ENCODE results near the gene SORCS2.

Gene SORCS2

GRCh38 chr4:7389719-7390118 is 197.4 kb downstream of the SORCS2 start:
- Histone ChIP-seq H3K36me3 (ENCODE audit: control insufficient read depth in 2 of 2, insufficient read depth in 1 of 2, low read length in 2 of 2) (no peaks in the 10 kb centered on the region), H3K4me1 (ENCODE audit: control insufficient read depth, insufficient read depth, low read length) (no peaks in the 10 kb centered on the region), H3K4me3 (ENCODE audit: low read depth, low read length) (no peak overlapping the region), H3K9me3 (ENCODE audit: control insufficient read depth, insufficient read depth, low read depth, low read length) (no peaks in the 10 kb centered on the region), H3K27ac (ENCODE audit: extremely low read depth, low read depth, low read length) (no peak overlapping the region)
- ChIA-PET CTCF (no interaction called here), POLR2A (no interaction called here)
- no peak for TF ChIP-seq ZNF747 (tag by site-specific recombination; IDR thresholded peaks at IDR 0.05)
- TF ChIP-seq HOXD13 (CRISPR knock-in tag; IDR thresholded peaks at IDR 0.05; ENCODE audit: borderline replicate concordance): no peak
- TF ChIP-seq ZNF48 (tag by site-specific recombination; IDR thresholded peaks at IDR 0.05): no peak
- TF ChIP-seq ZSCAN23 (tag by site-specific recombination; IDR thresholded peaks at IDR 0.05): no peak
- TF ChIP-seq ZBTB17 (tag by site-specific recombination; IDR thresholded peaks at IDR 0.05): no peak
- no peak for TF ChIP-seq SCRT2 (tag by site-specific recombination; IDR thresholded peaks at IDR 0.05)
- TF ChIP-seq SALL2 (tag by site-specific recombination; IDR thresholded peaks at IDR 0.05; ENCODE audit: borderline replicate concordance): no peak
- TF ChIP-seq ZNF701 (tag by site-specific recombination; IDR thresholded peaks at IDR 0.05): no peak
- TF ChIP-seq ZNF449 (tag by site-specific recombination; IDR thresholded peaks at IDR 0.05): no peak
- no peak for TF ChIP-seq ZNF24 (tag by site-specific recombination; IDR thresholded peaks at IDR 0.05)
- no peak for TF ChIP-seq KLF10 (tag by site-specific recombination; IDR thresholded peaks at IDR 0.05)
- no peak for TF ChIP-seq ZNF112 (tag by site-specific recombination; IDR thresholded peaks at IDR 0.05)
- no peak for TF ChIP-seq ZNF362 (tag by site-specific recombination; IDR thresholded peaks at IDR 0.05)

GRCh38 chr4:7390336-7390735 is 198.0 kb downstream of the SORCS2 start:
- Histone ChIP-seq H3K4me3 (ENCODE audit: low read depth, low read length) (no peak overlapping the region), H3K36me3 (ENCODE audit: control insufficient read depth in 2 of 2, insufficient read depth in 1 of 2, low read length in 2 of 2) (no peaks in the 10 kb centered on the region), H3K4me1 (ENCODE audit: control insufficient read depth, insufficient read depth, low read length) (no peaks in the 10 kb centered on the region), H3K27ac (ENCODE audit: extremely low read depth, low read depth, low read length) (no peak overlapping the region), H3K9me3 (ENCODE audit: control insufficient read depth, insufficient read depth, low read depth, low read length) (no peaks in the 10 kb centered on the region)
- ChIA-PET POLR2A (no interaction called here), CTCF (no interaction called here)
- TF ChIP-seq ZNF501 (tag by site-specific recombination; IDR thresholded peaks at IDR 0.05) (no peak), ZNF223 (tag by site-specific recombination; IDR thresholded peaks at IDR 0.05) (no peak), BCL6B (tag by site-specific recombination; IDR thresholded peaks at IDR 0.05) (no peak), ZNF645 (tag by site-specific recombination; IDR thresholded peaks at IDR 0.05) (no peak), GLIS2 (tag by site-specific recombination; IDR thresholded peaks at IDR 0.05) (no peak), ZNF248 (tag by site-specific recombination; IDR thresholded peaks at IDR 0.05) (no peak), ZNF707 (tag by site-specific recombination; IDR thresholded peaks at IDR 0.05) (no peak), ZNF184 (tag by site-specific recombination; IDR thresholded peaks at IDR 0.05) (no peak), ZBTB10 (tag by site-specific recombination; IDR thresholded peaks at IDR 0.05) (no peak), ZSCAN23 (tag by site-specific recombination; IDR thresholded peaks at IDR 0.05) (no peak), ZSCAN16 (tag by site-specific recombination; IDR thresholded peaks at IDR 0.05) (no peak), ZNF155 (tag by site-specific recombination; IDR thresholded peaks at IDR 0.05) (no peak), ZNF221 (tag by site-specific recombination; IDR thresholded peaks at IDR 0.05; ENCODE audit: borderline replicate concordance) (no peak), ZNF26 (tag by site-specific recombination; IDR thresholded peaks at IDR 0.05) (no peak), ZFP69B (tag by site-specific recombination; IDR thresholded peaks at IDR 0.05) (no peak), ZNF48 (tag by site-specific recombination; IDR thresholded peaks at IDR 0.05) (no peak), ZNF837 (tag by site-specific recombination; IDR thresholded peaks at IDR 0.05) (no peak), SALL2 (tag by site-specific recombination; IDR thresholded peaks at IDR 0.05; ENCODE audit: borderline replicate concordance) (no peak)

Measured in HEK293 (cell line).